Myocyte (in vitro differentiated cells): ENCODE data around the gene OR13C8. TPM values are rescaled to one million over a fixed set of nuclear protein-coding genes. Genes with fewer than 3 reads are reported as not detected.
"Not testable (repeated sequence)": the region's sequence is repeated elsewhere in the genome, so short reads cannot be mapped to it uniquely, and the experiment has no call there.

Experiments used
- DNase-seq: peaks from one replicate; pipeline ENCODE4 v3.0.0-alpha.2; 2012; ENCODE audit warnings: low read depth
- polyA plus RNA-seq: library from polyadenylated mRNA; unstranded; fragments of >200 nt; gene quantifications from one replicate; pipeline ENCODE4 v1.2.1, GENCODE V29; 2012; ENCODE audit warnings: missing spikeins
- total RNA-seq: library from RNA; depleted of rRNA; stranded (reverse); fragments of >200 nt; gene quantifications from 2 replicates; pipeline ENCODE4 v1.2.3, GENCODE V29; 2014

OR13C8 gene, protein sequence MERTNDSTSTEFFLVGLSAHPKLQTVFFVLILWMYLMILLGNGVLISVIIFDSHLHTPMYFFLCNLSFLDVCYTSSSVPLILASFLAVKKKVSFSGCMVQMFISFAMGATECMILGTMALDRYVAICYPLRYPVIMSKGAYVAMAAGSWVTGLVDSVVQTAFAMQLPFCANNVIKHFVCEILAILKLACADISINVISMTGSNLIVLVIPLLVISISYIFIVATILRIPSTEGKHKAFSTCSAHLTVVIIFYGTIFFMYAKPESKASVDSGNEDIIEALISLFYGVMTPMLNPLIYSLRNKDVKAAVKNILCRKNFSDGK
- not detected in 2 replicates for total RNA-seq
- polyA plus RNA-seq, result not detected

DNA sequence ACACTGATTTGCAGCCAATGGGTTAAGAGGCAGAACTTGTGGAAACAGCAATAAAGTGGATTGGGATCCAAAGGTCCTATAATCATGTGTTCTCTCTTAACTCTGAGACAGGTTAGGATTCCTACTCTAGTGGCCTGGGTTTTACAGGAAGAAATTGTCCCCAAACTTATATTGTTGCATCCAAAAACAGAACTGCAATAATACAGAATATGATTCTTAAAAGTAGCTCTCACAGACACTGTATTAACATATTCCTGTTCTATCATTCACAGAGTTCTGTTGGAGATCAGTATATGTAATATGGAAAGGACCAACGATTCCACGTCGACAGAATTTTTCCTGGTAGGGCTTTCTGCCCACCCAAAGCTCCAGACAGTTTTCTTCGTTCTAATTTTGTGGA, at the start of gene OR13C8:
Gene OR13C8, plus strand, starts transcription at position 301 of the 400 bp plus-strand sequence. Its CDS starts 0 bp downstream, at position 301.
- DNase-seq, result no peak

DNA sequence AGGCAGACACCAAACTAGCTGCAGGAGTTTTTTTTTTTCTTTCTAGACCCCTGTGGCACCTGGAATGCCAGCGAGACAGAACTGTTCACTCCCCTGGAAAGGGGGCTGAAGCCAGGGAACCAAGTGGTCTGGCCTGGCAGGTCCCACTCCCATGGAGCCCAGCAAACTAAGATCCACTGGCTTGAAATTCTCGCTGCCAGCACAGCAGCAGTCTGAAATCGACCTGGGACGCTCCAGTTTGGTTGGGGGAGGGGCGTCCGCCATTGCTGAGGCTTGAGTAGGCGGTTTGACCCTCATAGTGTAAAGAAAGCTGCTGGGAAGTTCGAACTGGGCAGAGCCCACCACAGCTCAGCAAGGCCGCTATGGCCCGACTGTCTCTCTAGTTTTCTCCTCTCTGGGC, 48.7 kb upstream of the OR13C8 start:
- not testable (repeated sequence) for DNase-seq

DNA sequence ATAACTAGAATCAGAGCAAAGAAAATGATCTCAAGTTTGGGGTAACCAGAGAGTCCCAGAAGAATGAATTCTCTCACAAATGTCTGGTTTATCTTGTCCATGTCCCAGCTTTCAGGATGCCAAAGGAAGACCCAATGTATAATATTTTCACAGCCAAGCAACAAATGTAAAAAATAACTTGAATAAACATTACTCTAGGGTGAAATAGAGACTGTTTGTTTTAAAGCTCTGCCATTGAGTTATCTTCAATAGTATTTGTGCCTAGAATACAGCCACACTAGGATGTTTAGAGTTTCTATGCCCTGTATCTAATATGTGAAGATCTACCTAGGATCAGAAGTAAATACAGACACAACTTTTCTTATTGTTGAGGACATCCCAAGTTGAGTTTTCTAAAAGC, 41.9 kb upstream of the OR13C8 start, which contains the start of gene OR13C4:
Gene OR13C4, minus strand, starts transcription at position 101 of the 400 bp plus-strand sequence. Its CDS starts 0 bp downstream, at position 101.
- no peak for DNase-seq

DNA sequence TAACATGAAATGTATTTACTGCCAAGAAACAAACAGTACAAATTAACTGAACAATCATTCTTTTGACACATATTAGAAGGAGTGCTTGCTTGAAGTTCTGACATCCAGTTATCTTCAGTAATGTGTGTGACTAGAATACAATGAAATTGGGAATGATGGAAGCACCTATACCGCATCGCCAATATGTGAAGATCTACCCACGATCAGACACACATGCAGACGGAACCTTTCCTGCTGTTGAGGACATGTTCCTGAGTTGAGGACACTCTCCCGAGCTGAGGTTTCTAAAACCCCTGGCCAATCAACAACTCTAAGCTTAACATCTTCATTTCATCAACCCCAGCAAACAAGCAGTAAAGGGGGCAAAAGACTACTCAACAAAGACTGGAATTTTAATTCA, 32.2 kb upstream of the OR13C8 start, which contains the start of gene OR13C3:
Gene OR13C3, minus strand, starts transcription at position 101 of the 400 bp plus-strand sequence. CDS start 133 bp downstream, outside the sequence.
- no peak for DNase-seq

DNA sequence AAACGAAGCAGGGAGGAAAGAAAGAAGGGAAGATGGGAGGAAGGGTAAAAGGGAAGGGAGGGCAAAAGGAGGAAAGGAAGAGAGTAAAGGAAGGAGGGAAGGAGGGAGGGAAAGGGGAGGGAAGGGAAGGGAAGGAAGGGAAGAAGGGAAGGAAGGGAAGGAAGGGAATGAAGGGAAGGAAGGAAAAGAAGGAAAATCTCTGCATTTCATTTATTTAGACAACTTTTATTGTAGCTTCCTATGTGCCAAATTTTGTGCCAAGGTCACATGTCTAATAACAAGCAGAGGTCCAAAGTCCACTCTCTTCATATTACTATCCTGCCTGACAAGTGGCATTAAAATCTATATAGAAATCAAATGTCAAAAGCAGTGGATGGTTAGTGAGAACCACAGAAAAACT, 29.7 kb upstream of the OR13C8 start:
- DNase-seq, result no peak

DNA sequence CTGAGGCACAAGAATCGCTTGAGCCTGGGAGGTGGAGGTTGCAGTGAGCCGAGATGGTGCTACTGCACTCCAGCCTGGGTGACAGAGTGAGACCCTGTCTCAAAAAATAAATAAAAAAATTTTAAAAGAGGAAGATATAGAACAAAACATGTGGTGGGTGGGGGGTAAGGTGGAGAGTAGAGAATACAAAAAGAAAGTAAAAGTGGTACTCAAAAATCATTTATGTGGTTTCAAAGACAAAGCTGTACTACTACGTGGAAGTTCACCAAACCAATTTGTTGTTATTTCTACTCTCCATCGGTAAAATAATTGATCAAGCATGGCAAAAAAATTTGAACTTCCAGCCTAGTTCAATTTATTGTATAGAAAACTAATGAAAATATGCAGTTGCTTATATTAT, 24.3 kb upstream of the OR13C8 start:
- DNase-seq, result no peak

DNA sequence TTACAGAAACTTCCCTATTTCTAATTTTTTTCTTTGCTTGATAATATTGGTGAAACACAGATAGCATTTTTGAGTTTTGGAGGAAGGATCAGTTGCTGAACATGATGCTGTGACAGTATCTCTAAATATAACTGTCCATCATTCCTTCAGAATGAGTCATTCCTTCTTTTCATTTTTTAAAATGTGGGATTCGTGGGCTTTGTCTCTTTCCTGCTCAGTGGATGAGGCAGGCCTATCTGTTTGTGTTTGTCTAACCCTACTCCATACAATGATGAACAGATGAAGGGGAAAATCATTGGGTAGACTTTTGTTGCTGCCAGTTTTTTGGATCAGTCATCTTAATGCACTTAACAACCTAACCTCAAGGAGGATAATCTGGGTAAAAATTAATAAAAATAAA, 15.7 kb upstream of the OR13C8 start:
- DNase-seq, result peak; percentile 56

DNA sequence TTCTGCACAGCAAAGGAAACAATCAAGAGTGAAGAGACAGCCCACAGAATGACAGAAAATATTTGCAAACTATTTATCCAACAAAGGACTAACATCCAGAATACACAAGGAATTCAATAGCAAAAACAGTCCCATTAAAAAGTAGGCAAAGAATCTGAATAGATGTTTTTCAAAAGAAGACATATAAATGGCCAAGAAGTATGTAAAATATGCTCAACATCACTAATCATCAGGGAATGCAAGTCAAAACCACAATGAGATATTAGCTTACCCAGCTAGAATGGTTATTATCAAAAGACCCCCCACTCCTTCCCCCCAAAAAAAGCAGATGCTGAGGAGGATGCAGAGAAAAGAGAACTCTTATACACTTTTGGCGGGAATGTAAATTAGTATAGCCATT, 13.4 kb upstream of the OR13C8 start:
- no peak for DNase-seq

DNA sequence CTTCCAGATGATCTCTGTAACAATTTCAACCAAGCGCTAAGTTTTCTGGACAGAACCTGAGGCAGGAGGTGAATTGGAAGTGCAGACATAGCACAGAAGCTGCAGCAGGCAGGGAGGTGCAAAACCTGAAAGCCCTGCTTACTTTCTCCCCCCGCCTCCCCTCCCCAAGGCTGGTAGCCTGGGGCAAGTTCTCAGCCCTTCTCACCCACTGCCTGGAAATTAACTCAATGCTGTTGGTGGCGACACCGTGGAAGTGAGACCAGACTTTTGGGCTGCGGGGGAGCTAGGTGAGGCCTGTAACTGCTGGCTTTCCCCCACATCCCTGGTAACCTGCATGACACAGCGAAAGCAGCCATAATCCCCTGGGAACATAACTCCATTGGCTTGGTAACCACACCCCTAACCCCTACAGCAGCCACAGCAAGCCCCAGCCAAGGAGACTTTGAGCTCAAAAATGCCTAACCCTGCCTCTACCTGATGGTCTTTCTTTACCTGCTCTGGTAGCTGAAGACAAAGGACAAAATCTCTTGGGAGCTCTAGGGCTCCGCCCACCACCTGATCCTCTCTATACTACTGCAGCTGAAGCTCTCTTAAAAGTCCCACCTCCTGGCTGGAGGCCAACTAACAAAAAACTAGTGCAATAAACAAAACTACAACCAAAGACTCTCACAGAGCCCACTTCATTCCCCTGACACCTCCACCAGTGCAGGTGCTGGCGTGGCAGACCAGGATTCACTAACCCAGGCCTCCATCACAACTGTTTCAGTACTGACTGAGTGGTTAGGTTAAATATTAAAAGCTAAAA, 11.9 kb upstream of the OR13C8 start:
- no peak for DNase-seq

DNA sequence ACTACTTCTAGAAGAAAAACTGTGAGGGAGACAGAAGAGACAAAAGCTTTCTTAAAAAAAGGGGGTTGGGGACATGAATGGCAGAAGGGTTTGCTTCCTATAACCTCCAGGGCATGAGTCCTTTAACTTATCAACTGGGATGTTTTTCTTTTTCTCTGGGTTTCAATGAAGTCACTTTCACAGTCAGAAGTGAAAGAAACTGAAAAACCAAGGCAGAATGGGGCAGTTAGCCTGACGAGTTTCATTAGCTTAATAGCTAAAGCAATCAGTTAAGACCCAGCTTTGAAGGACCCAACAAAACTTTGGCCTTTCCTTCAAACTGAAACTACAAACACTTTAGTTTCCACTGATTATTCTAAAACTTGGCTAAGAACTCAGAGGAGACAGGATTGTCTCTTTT, 4.6 kb upstream of the OR13C8 start:
- no peak for DNase-seq

DNA sequence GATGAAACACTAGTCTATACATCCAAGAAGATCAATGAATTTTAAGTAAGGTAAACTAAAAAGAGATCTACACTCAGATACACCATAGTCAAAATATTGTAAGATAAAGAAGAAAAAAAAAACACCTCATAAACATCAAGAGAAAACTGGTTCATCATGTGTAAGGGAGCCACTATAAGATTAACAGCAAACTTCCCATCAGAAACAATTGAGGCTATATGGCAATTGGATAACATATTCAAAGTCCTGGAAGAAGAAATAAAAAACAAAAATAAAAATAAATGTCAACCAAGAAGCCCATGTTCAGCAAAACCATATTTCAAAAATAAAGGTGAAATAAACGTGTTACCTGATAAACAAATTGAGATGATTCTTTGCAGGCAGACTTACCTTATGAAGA, 3.6 kb downstream of the OR13C8 start:
- DNase-seq, result no peak

DNA sequence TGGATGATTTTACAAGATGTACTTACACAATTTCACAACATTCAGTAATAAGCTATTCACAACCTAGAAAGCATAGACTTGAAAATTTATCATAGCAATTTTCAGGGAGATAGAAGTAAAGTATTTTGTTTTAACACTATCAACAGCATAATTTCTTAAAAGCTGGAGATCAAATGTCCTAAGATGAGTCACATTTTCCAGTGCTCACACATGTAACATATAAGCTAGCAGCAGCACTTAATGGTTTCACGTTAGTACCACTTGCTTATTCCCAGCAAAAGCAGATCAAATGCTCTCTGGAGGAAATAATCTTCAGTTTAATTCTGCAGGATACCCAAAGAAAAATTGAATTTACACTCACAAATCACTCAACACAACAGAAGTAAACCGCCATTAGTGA, 6.5 kb downstream of the OR13C8 start:
- DNase-seq, result peak; percentile 1

DNA sequence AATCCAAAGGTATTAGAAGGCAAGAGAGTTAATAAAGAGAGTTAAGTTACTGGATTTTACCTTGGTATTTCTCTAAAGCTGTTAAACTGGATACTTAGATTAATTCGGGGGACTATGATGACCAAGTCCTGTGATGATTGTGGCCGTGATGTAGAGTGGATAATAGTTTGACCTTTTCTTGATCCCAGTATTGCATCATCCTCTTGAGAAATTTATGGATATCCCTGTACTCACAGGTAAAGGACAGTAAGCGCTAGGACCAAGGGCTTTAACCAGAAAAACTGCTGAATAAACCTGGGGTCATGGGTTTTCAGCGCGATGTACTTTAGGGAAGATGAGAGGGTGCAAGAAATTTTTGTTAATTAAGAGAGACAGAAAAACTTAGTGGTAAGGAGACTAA, 8.3 kb downstream of the OR13C8 start:
- no peak for DNase-seq

DNA sequence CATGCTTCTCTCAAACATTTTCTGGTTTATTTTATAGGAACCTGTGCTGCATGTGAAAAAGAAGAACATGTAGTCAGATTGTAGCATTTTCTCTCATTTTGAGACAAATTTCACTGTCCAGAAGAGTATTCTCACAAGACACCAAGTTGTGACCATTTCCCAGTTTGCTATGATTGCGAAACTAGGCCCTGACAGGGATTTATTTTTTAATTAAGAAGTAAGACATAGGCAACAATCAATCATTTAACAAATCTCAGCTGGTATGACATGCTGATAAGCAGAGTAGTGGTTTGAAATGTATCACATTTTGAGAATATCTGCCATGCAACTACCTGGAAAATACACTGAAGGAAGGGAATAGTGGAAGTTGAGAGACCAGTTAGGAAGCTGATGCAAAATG, 11.6 kb downstream of the OR13C8 start:
- no peak for DNase-seq

DNA sequence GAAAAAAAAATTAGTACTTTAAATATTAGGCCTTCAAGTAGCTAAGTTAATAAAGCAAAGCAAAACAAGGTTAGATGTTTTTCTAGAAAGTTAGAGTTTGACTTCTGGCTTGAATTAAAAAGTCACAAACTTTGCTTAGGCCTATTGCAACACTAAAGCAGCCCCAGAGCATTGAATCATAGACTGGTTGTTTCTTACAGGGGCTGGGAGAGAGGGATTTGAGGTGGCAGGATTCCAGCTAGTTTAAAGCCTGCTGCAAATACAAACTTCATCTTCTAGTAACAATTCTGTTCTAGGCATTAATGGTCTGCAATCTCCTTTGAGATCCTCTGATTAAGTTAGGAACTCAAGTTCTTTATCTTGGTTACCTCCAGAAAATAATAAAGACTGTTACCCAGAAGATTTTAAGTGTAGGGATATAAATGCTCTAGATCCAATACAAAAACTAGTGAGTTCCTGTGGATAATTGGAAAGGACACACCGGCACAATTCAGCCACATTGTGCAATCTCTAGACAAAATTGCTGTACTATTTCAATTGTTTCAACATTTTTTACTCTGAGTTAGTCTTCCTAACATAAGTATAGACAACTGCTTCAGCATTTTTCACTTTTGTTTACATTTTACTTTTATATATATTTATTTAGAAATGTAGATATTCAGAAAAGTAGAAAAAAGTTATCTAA, 17.7 kb downstream of the OR13C8 start:
- peak; percentile 10 for DNase-seq

DNA sequence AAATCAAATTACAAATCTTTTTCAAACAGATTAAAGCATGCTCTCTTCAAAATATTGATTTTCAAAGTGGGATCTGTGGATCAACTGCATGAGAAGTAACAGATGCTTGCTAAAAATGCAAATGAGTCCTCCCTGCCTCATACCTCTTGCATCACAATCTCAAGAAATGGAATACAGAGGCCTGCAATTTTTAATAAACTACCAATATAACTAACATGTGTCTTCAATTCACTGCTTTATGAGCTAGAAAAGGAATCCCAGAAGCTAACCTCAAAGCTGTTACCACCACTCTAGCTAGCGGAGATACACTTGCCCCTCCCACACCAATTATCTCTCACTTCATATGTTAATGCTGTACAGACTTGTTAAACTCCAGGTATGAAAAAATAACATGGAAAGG, 20.7 kb downstream of the OR13C8 start:
- DNase-seq, result no peak

DNA sequence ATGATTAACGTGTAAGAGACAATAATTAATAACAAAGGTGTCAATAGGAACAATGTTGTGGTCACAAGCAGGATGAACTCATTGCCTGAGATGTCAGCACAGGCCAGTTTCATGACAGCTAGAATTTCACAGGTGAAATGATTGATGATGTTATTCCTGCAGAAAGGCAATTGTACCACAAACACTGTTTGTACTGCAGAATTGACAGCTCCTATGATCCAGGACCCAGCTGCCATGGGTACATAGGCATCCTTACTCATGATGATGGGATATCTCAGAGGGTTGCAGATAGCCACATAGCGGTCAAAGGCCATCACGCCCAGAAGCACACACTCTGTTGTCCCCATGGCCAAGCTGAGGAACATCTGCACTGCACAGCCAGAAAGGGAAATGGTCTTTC, 29.8 kb downstream of the OR13C8 start:
- not testable (repeated sequence) for DNase-seq

DNA sequence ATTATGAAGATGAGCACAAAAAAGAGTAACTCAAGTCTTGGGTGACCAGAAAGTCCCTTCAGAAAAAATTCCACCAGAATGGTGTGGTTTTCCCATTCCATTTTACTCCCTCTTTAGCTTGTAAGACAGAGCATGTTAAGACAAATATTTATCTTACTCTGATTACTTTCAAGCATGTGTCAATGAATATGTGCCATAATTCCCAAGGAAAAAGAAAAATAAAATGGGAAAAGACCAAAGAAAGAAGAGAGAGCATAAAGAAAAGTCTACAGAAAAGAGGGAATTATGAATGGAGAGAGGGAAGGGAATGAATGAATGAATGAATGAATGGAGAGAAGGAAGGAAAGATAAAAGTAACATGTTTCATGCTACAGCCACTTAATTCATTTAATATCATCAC, 30.3 kb downstream of the OR13C8 start, which contains the start of gene OR13C5:
Gene OR13C5, minus strand, starts transcription at position 101 of the 400 bp plus-strand sequence. Its CDS starts 0 bp downstream, at position 101.
- DNase-seq, result not testable (repeated sequence)

DNA sequence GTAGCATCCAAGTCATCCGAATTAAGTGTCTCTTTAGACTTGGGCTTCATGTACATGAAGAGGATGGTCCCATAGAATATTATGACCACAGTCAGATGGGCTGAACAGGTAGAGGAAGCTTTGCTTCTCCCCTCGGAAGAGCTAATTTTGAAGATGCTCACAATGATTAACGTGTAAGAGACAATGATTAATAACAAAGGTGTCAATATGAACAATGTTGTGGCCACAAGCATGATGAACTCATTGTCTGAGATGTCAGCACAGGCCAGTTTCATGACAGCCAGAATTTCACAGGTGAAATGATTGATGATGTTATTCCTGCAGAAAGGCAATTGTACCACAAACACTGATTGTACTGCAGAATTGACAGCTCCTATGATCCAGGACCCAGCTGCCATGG, 35.8 kb downstream of the OR13C8 start:
- DNase-seq, result no peak

DNA sequence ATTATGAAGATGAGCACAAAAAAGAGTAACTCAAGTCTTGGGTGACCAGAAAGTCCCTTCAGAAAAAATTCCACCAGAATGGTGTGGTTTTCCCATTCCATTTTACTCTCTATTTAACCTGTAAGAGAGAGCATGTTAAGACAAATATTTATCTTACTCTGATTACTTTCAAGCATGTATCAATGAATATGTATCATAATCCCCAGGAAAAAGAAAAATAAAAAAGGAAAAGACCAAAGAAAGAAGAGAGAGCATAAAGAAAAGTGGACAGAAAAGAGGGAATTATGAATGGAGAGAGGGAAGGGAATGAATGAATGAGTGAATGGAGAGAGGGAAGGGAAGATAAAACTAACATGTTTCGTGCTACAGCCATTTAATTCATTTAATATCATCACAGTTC, 36.6 kb downstream of the OR13C8 start, which contains the start of gene OR13C2:
Gene OR13C2, minus strand, starts transcription at position 101 of the 400 bp plus-strand sequence. Its CDS starts 0 bp downstream, at position 101.
- DNase-seq, result not testable (repeated sequence)

DNA sequence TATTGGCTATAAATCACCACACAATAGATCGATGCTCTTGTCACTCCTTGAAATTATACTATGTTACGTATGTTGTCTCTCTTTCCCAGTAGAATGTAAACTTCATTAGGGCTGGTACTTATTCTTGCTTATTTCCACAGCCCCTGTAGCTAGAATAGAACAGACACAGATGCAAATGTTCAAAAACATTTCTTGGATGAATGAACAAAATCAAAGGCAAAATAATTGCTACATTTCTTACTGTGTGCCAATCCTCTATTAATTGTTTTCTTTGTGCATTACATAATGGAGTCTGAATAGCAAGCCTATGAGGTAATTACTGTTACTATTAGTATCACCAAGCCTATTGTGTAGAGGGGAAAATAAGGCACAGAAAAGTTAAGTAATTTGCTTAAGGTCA, 37.2 kb downstream of the OR13C8 start:
- DNase-seq, result no peak
